GM10266 (cell line): Measurements from ENCODE around the gene C4orf51.

Source experiments
- DNase-seq: peaks from one replicate; pipeline ENCODE4 v3.0.0; 2012; ENCODE audit errors: extremely low spot score
- TF ChIP-seq, protein P1 (sequence below): IDR thresholded peaks from 2 replicates; pipeline ENCODE4 v1.5.1; 2012; ENCODE audit warnings: mild to moderate bottlenecking, low read depth; ENCODE audit not compliant: control insufficient read depth, insufficient read depth; ENCODE audit errors: missing control alignments

Gene C4orf51

DNA sequence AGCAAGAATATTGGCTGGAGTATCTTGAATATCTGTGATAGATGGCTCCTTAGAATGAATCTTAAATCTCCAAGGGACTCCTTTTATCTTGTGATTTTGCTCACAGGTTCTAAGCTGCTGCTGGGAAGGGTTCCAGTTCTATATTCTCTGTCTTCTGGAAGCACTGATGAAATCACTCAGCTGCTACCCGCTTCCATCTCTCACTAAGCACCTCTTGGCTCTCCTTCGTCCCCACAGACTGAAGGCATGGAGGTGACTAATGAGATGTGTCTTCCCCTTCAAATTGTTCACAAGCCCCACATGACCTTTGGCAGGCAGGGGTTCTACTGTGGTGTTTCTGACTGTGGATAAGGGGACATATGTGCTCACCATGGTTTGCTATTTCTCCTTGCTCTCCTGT lies 75.9 kb downstream of the C4orf51 start:
- no peak for DNase-seq

DNA sequence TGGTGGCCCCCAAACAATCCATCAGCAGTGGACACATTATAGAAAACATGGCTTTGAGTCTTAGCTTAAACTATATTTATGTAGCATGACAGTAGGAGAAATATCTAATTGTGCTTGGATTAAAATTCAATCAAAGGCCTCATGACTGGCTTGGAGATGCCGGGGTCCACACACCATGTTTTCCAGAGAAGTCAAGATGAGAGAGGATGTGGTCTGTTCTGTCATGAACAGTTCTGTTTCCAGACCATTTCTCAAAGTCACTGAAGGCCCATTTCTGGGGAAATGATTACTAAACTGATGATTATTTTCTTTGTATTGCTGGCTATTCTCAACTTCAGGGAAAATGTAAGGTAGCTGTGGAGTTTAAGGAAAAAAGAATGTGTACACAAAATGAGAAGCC lies 76.3 kb downstream of the C4orf51 start:
- no peak for DNase-seq
- TF ChIP-seq, protein P1, sequence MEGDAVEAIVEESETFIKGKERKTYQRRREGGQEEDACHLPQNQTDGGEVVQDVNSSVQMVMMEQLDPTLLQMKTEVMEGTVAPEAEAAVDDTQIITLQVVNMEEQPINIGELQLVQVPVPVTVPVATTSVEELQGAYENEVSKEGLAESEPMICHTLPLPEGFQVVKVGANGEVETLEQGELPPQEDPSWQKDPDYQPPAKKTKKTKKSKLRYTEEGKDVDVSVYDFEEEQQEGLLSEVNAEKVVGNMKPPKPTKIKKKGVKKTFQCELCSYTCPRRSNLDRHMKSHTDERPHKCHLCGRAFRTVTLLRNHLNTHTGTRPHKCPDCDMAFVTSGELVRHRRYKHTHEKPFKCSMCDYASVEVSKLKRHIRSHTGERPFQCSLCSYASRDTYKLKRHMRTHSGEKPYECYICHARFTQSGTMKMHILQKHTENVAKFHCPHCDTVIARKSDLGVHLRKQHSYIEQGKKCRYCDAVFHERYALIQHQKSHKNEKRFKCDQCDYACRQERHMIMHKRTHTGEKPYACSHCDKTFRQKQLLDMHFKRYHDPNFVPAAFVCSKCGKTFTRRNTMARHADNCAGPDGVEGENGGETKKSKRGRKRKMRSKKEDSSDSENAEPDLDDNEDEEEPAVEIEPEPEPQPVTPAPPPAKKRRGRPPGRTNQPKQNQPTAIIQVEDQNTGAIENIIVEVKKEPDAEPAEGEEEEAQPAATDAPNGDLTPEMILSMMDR, result no peak

More for the DNA sequence above, 75.9 kb downstream of the C4orf51 start:
- TF ChIP-seq, protein P1, result no peak

DNA sequence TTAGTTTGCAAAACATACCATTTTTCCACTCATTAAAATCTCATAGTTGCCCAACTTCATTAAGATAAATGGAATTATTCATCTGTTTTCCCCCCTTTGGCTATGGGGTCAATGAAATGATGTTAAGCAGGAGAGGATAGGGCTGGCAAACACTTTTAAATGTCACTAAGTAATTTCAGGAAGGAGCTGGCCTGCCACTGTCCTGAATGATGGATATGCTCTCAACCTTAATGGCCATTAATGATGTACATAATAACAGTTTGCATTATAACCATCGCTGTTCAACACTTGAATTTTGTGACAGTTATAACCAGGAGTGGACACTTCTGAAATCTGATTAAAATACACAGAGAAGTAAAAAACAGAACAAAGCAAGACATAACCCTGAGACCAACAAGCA lies 77.2 kb downstream of the C4orf51 start:
- TF ChIP-seq, protein P1, result no peak
- no peak for DNase-seq

DNA sequence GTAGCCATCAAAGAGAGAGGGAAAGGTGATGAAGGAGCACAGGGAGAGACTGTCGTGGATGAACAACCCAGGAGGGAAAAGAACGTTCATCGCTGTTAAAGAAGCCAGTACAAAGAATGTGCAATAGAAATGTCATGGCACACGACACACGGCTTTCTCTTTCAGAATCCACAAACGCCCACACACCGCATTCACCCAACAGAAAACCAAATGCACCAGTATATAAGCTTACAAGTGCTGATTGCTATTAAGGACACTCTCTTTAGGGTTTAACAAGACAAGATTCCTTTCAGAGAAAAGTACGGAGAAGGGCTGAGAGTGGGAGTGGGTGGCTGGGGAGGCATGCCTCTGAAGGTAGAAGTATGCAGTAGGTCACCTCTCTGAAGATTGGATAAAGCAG lies 80.2 kb downstream of the C4orf51 start:
- DNase-seq, result no peak
- TF ChIP-seq, protein P1, result no peak

DNA sequence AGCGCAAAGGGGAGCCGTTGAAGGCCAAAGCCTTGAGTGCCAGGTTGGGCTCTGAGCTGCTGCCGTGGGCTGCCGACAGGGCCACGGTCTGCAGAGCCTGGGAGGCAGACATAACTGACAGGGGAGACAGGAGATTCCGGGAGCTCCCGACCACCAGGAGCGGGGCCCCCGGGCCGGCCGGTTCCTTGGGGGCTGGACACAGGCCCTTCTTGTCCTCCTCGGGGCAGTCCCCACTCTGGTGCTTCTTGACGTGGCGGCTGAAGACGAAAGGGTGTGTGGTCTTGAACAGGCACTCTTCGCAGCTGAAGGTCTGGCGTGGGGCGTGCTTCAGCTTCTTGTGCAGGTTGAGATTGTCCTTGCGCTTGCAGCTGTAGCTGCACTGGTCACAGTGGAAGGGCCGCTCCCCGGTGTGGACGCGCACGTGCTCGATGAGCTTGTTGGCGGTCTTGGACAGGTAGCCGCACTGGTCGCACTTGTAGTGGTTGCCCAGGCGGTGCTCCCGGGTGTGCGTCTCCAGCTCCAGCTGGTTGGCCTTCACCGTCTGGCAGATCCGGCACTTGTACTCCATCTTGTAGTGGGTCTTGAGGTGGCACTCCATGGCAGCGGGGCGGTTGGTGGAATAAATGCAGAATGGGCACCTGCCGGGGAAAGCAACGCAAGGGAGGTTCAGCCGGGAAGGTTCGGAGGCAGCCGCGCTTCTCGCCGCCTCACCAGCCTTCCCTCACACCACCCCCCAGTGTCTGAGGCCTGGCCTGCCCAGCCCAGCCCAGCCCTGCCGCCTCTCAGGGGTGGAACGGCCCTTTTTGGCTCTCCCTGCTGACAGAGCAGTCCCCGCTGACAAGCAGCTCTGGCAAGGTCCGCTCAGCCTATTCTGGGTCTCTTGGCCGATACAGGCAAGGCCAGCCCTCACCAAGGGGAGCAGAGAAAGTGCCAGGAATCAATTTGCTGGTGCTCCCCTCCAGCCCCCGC lies 81.3 kb downstream of the C4orf51 start:
- no peak for DNase-seq
- TF ChIP-seq, protein P1, result no peak

DNA sequence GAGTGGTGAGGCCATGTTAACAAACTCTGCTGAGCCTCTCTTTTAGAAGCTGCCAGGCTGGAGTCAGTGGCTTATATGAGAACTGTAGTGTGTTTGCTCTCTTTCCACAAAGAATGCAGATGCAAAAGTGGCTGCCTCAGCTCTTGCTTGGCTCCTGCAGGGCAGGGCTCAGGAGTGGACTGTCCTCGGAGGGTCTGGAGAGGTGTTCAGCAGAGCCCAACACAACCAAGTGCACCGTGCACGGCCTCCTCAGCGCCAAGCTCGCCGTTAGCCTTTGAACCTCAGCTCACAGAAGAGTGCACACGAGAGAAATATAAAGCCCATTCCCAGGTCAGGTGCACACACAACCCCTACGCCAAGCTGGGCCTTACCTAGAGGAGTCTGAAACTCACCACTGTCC lies 82.8 kb downstream of the C4orf51 start:
- TF ChIP-seq, protein P1, result no peak
- no peak for DNase-seq

DNA sequence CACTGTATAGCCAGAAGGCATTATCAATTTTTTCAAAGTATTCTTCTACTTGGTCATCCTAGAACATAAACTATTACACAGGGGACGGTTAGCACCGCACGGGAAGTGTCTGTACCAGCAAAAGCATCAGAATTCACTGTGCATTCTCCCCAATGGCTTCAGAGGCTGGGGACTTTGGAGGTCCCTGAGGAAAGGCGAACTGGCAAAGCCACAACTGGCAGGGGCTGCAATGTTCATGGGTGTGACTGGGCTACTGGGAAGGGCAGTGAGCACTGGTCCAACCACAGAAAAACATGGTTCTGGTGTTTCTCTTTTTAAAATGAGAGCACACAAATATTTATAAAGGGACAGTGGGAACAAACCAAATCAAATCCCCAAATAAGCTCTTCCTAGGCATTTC lies 83.5 kb downstream of the C4orf51 start:
- TF ChIP-seq, protein P1, result no peak

More for the DNA sequence above, 83.5 kb downstream of the C4orf51 start:
- no peak for DNase-seq
